ENCODE results near the gene GPT2.

GPT2 gene

GRCh38 chr16:46903255-46903905 lies 19.2 kb downstream of the GPT2 start:
- Histone ChIP-seq H3K4me1 (ENCODE audit: control insufficient read depth, low read depth, low read length) (no peaks in the 10 kb centered on the region), H3K9ac (ENCODE audit: low read length) (no peak overlapping the region), H3K4me3 (ENCODE audit: low read length) (no peak overlapping the region), H3K9me3 (ENCODE audit: control insufficient read depth, low read depth, low read length) (no peaks in the 10 kb centered on the region), H3K36me3 (ENCODE audit: control insufficient read depth, low read depth, low read length) (peaks cover 35% of the 10 kb centered on the region), H3K27me3 (ENCODE audit: control insufficient read depth, insufficient read depth, low read length) (no peaks in the 10 kb centered on the region), H3K27ac (ENCODE audit: low read length) (no peak overlapping the region)

- Histone ChIP-seq H3K4me1 (ENCODE audit: control insufficient read depth, low read depth, low read length) (no peaks in the 10 kb centered on the region), H3K9me3 (ENCODE audit: control insufficient read depth, low read depth, low read length) (no peaks in the 10 kb centered on the region), H3K36me3 (ENCODE audit: control insufficient read depth, low read depth, low read length) (peaks cover 32% of the 10 kb centered on the region), H3K4me3 (ENCODE audit: low read length) (no peak overlapping the region), H3K27me3 (ENCODE audit: control insufficient read depth, insufficient read depth, low read length) (no peaks in the 10 kb centered on the region), H3K9ac (ENCODE audit: low read length) (no peak overlapping the region), H3K27ac (ENCODE audit: low read length) (no peak overlapping the region)
Observed at GRCh38 chr16:46904471-46904870, 20.3 kb downstream of the GPT2 start.

GRCh38 chr16:46906360-46907060 lies 22.3 kb downstream of the GPT2 start:
- H3K4me1 ChIP-seq (ENCODE audit: control insufficient read depth, low read depth, low read length): no peaks in the 10 kb centered on the region
- no peak overlapping the region for H3K27ac ChIP-seq (ENCODE audit: low read length)
- no peak overlapping the region for H3K4me3 ChIP-seq (ENCODE audit: low read length)
- no peaks in the 10 kb centered on the region for H3K9me3 ChIP-seq (ENCODE audit: control insufficient read depth, low read depth, low read length)
- peaks cover 39% of the 10 kb centered on the region for H3K36me3 ChIP-seq (ENCODE audit: control insufficient read depth, low read depth, low read length)
- H3K9ac ChIP-seq (ENCODE audit: low read length): no peak overlapping the region
- no peaks in the 10 kb centered on the region for H3K27me3 ChIP-seq (ENCODE audit: control insufficient read depth, insufficient read depth, low read length)

- H3K27ac ChIP-seq (ENCODE audit: low read length): no peak overlapping the region
- H3K36me3 ChIP-seq (ENCODE audit: control insufficient read depth, low read depth, low read length): peaks cover 39% of the 10 kb centered on the region
Observed at GRCh38 chr16:46907061-46907774, 23.1 kb downstream of the GPT2 start.

GRCh38 chr16:46908540-46909372 lies 24.6 kb downstream of the GPT2 start:
- no peaks in the 10 kb centered on the region for H3K9me3 ChIP-seq (ENCODE audit: control insufficient read depth, low read depth, low read length)
- no peak overlapping the region for H3K9ac ChIP-seq (ENCODE audit: low read length)
- no peaks in the 10 kb centered on the region for H3K4me1 ChIP-seq (ENCODE audit: control insufficient read depth, low read depth, low read length)
- no peak overlapping the region for H3K27ac ChIP-seq (ENCODE audit: low read length)
- H3K27me3 ChIP-seq (ENCODE audit: control insufficient read depth, insufficient read depth, low read length): no peaks in the 10 kb centered on the region
- H3K4me3 ChIP-seq (ENCODE audit: low read length): no peak overlapping the region
- H3K36me3 ChIP-seq (ENCODE audit: control insufficient read depth, low read depth, low read length): peaks cover 48% of the 10 kb centered on the region

More at GRCh38 chr16:46907061-46907774, 23.1 kb downstream of the GPT2 start:
- H3K27me3 ChIP-seq (ENCODE audit: control insufficient read depth, insufficient read depth, low read length): no peaks in the 10 kb centered on the region
- H3K4me1 ChIP-seq (ENCODE audit: control insufficient read depth, low read depth, low read length): no peaks in the 10 kb centered on the region
- no peaks in the 10 kb centered on the region for H3K9me3 ChIP-seq (ENCODE audit: control insufficient read depth, low read depth, low read length)
- H3K9ac ChIP-seq (ENCODE audit: low read length): no peak overlapping the region
- no peak overlapping the region for H3K4me3 ChIP-seq (ENCODE audit: low read length)

GRCh38 chr16:46911038-46911437 lies 26.9 kb downstream of the GPT2 start:
- Histone ChIP-seq H3K36me3 (ENCODE audit: control insufficient read depth, low read depth, low read length) (peaks cover 59% of the 10 kb centered on the region), H3K4me1 (ENCODE audit: control insufficient read depth, low read depth, low read length) (no peaks in the 10 kb centered on the region), H3K27ac (ENCODE audit: low read length) (no peak overlapping the region)

GRCh38 chr16:46911650-46912049 lies 27.5 kb downstream of the GPT2 start:
- H3K36me3 ChIP-seq (ENCODE audit: control insufficient read depth, low read depth, low read length): peaks cover 56% of the 10 kb centered on the region
- H3K4me1 ChIP-seq (ENCODE audit: control insufficient read depth, low read depth, low read length): no peaks in the 10 kb centered on the region
- no peak overlapping the region for H3K27ac ChIP-seq (ENCODE audit: low read length)

More at GRCh38 chr16:46911038-46911437, 26.9 kb downstream of the GPT2 start:
- H3K9ac ChIP-seq (ENCODE audit: low read length): no peak overlapping the region
- no peaks in the 10 kb centered on the region for H3K9me3 ChIP-seq (ENCODE audit: control insufficient read depth, low read depth, low read length)
- H3K27me3 ChIP-seq (ENCODE audit: control insufficient read depth, insufficient read depth, low read length): no peaks in the 10 kb centered on the region
- no peak overlapping the region for H3K4me3 ChIP-seq (ENCODE audit: low read length)

GRCh38 chr16:46914556-46915201 lies 30.5 kb downstream of the GPT2 start:
- H3K36me3 ChIP-seq (ENCODE audit: control insufficient read depth, low read depth, low read length): peaks cover 70% of the 10 kb centered on the region
- H3K4me1 ChIP-seq (ENCODE audit: control insufficient read depth, low read depth, low read length): no peaks in the 10 kb centered on the region
- no peak overlapping the region for H3K4me3 ChIP-seq (ENCODE audit: low read length)
- H3K27ac ChIP-seq (ENCODE audit: low read length): no peak overlapping the region
- no peak overlapping the region for H3K9ac ChIP-seq (ENCODE audit: low read length)
- H3K27me3 ChIP-seq (ENCODE audit: control insufficient read depth, insufficient read depth, low read length): no peaks in the 10 kb centered on the region
- no peaks in the 10 kb centered on the region for H3K9me3 ChIP-seq (ENCODE audit: control insufficient read depth, low read depth, low read length)

More at GRCh38 chr16:46911650-46912049, 27.5 kb downstream of the GPT2 start:
- H3K4me3 ChIP-seq (ENCODE audit: low read length): no peak overlapping the region
- H3K9ac ChIP-seq (ENCODE audit: low read length): no peak overlapping the region
- no peaks in the 10 kb centered on the region for H3K9me3 ChIP-seq (ENCODE audit: control insufficient read depth, low read depth, low read length)
- H3K27me3 ChIP-seq (ENCODE audit: control insufficient read depth, insufficient read depth, low read length): no peaks in the 10 kb centered on the region

GRCh38 chr16:46915483-46916025 lies 31.4 kb downstream of the GPT2 start:
- no peaks in the 10 kb centered on the region for H3K27me3 ChIP-seq (ENCODE audit: control insufficient read depth, insufficient read depth, low read length)
- no peaks in the 10 kb centered on the region for H3K4me1 ChIP-seq (ENCODE audit: control insufficient read depth, low read depth, low read length)
- H3K4me3 ChIP-seq (ENCODE audit: low read length): no peak overlapping the region
- no peaks in the 10 kb centered on the region for H3K9me3 ChIP-seq (ENCODE audit: control insufficient read depth, low read depth, low read length)
- H3K9ac ChIP-seq (ENCODE audit: low read length): no peak overlapping the region
- no peak overlapping the region for H3K27ac ChIP-seq (ENCODE audit: low read length)
- H3K36me3 ChIP-seq (ENCODE audit: control insufficient read depth, low read depth, low read length): peaks cover 74% of the 10 kb centered on the region

- H3K27me3 ChIP-seq (ENCODE audit: control insufficient read depth, insufficient read depth, low read length): no peaks in the 10 kb centered on the region
- H3K4me3 ChIP-seq (ENCODE audit: low read length): no peak overlapping the region
- H3K4me1 ChIP-seq (ENCODE audit: control insufficient read depth, low read depth, low read length): no peaks in the 10 kb centered on the region
- H3K9me3 ChIP-seq (ENCODE audit: control insufficient read depth, low read depth, low read length): no peaks in the 10 kb centered on the region
- H3K36me3 ChIP-seq (ENCODE audit: control insufficient read depth, low read depth, low read length): peaks cover 67% of the 10 kb centered on the region
- H3K27ac ChIP-seq (ENCODE audit: low read length): no peak overlapping the region
- no peak overlapping the region for H3K9ac ChIP-seq (ENCODE audit: low read length)
Observed at GRCh38 chr16:46916980-46917379, 32.8 kb downstream of the GPT2 start.

Data from iPS-18a (cell line).